ENCODE data around the gene KCNQ4.

GRCh38 chr1:40768146-40768990, 15.2 kb upstream of the KCNQ4 start:
- TF ChIP-seq ATF1 (CRISPR knock-in tag; IDR thresholded peaks at IDR 0.05) (no peak), DPF2 (CRISPR knock-in tag; IDR thresholded peaks at IDR 0.05; ENCODE audit: borderline replicate concordance, low read depth) (no peak), KDM4B (CRISPR knock-in tag; IDR thresholded peaks at IDR 0.05) (no peak), NFIC (IDR thresholded peaks at IDR 0.05; ENCODE audit: low read length) (no peak)

Data from HepG2 (cell line).